ENCODE data around the gene CLCN1. TPM values are rescaled to one million over a fixed set of nuclear protein-coding genes. Genes with fewer than 3 reads are reported as not detected.
"Not testable (repeated sequence)": the region's sequence is repeated elsewhere in the genome, so short reads cannot be mapped to it uniquely, and the experiment has no call there.

The CLCN1 gene
- total and polyA plus RNA-seq, 2 donors (not counting 1 experiment from before 2014, with no cell fraction given), result under 0.01 TPM; not detected in 1

DNA sequence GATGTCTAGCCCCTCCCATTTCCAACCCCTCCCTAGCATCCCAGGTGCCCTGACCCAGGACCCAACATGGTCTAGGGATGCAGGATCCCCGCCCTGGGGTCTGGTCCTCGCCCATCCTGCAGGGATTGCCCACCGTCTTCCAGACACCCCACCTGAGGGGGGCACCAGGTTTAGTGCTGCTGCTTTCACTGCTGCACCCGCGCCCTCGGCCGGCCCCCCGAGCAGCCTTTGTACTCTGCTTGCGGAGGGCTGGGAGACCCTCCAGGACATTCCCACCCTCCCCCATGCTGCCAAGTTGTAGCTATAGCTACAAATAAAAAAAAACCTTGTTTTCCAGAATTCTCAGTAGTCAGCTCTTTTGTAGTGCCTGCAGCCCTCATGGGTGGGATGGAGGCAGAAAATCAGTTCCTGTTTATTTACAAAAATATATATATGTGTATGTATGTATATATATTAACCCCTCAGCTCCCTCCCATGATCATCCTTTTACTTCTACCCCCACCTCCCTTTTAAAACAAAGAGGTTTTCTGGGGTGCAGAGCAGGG is 74.9 kb downstream of the CLCN1 start:
- H3K9ac ChIP-seq (ENCODE audit: insufficient read depth, low read length), result peak overlapping the region; percentile 30
- no peak for TF ChIP-seq EZH2 (IDR thresholded peaks at IDR 0.05; ENCODE audit: low read length, missing control alignments)
- TF ChIP-seq, protein P1, sequence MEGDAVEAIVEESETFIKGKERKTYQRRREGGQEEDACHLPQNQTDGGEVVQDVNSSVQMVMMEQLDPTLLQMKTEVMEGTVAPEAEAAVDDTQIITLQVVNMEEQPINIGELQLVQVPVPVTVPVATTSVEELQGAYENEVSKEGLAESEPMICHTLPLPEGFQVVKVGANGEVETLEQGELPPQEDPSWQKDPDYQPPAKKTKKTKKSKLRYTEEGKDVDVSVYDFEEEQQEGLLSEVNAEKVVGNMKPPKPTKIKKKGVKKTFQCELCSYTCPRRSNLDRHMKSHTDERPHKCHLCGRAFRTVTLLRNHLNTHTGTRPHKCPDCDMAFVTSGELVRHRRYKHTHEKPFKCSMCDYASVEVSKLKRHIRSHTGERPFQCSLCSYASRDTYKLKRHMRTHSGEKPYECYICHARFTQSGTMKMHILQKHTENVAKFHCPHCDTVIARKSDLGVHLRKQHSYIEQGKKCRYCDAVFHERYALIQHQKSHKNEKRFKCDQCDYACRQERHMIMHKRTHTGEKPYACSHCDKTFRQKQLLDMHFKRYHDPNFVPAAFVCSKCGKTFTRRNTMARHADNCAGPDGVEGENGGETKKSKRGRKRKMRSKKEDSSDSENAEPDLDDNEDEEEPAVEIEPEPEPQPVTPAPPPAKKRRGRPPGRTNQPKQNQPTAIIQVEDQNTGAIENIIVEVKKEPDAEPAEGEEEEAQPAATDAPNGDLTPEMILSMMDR (conservative IDR thresholded peaks at IDR 0.05 in 1 of 2, IDR thresholded peaks at IDR 0.05 in 1 of 2; ENCODE audit: low read depth in 1 of 2, low read length in 2 of 2), result no peak
- H2AFZ ChIP-seq (ENCODE audit: low read length), result no peak overlapping the region
- peaks cover 45% of the 10 kb centered on the region for H3K4me1 ChIP-seq (ENCODE audit: control insufficient read depth, extremely low read depth, insufficient read depth, low read length)
- no peak for DNase-seq (ENCODE audit: low read depth in 2 of 2)
- H3K79me2 ChIP-seq (ENCODE audit: control insufficient read depth, insufficient read depth, low read length), result peaks cover 39% of the 10 kb centered on the region
- peaks cover 5% of the 10 kb centered on the region for H4K20me1 ChIP-seq (ENCODE audit: control insufficient read depth, extremely low read depth, insufficient read depth, low read length)
- H3K27ac ChIP-seq (ENCODE audit: insufficient read depth, low read length), result peak overlapping the region; percentile 92
- H3K27me3 ChIP-seq (ENCODE audit: control insufficient read depth, insufficient read depth, low read length), result no peaks in the 10 kb centered on the region
- H3K9me3 ChIP-seq (ENCODE audit: control insufficient read depth, insufficient read depth, low read depth, low read length), result no peaks in the 10 kb centered on the region
- H3K36me3 ChIP-seq (ENCODE audit: control insufficient read depth, insufficient read depth, low read length), result peaks cover 49% of the 10 kb centered on the region
- peak overlapping the region; percentile 51 for H3K4me2 ChIP-seq (ENCODE audit: extremely low read depth, insufficient read depth, low read length)
- no peak overlapping the region for H3K4me3 ChIP-seq (replicated peaks in 1 of 4; ENCODE audit: control extremely low read depth in 1 of 4, insufficient read depth in 1 of 4, low read depth in 3 of 4, low read length in 4 of 4)

DNA sequence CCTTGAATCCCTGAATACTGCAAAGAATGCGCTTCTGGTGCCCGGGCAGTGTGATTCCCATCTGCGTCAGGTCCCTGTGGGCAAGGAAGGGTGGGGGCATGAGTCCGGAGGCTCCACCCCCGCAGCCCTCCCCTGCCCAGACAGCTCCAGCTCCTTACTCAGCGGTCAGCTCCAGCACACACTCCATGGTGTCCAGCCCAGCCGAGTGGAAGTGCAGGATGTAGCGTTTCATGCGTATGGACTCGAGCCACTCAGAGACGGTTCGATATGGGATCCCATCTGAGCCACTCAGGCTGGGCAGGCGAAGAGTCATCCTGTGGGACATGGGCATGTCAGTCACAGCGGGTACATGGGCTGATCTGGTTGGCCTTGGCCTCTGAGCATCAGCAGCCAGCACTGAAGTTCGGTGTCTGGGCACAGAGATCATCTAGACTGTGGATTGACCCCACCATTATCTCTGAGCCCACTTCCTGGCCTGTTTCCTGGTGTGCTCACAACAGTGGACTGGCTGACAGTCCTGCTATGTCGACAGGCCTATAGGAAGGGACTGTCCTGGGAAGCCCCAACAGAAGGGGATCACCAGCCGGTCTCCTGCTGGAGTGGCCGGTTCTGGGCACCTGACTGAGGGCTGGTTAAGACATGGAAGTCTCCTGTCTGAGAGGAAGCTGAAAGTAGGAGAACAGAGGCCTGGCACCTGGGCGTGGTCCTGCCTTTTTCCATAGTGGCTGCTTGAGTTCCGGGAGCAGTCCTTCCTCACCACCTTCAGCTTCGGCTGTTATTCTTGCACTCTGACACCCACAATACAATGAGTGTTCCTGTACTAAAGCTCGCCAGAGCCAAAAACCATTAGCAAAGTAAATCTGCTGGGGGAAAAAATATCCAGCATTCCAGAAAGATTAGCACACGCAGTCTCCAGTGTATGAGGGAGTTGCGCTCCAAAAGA is 75.8 kb downstream of the CLCN1 start:
- Histone ChIP-seq H3K27me3 (ENCODE audit: control insufficient read depth, insufficient read depth, low read length) (no peaks in the 10 kb centered on the region), H4K20me1 (ENCODE audit: control insufficient read depth, extremely low read depth, insufficient read depth, low read length) (peaks cover 5% of the 10 kb centered on the region), H3K4me1 (ENCODE audit: control insufficient read depth, extremely low read depth, insufficient read depth, low read length) (peaks cover 40% of the 10 kb centered on the region), H3K4me2 (ENCODE audit: extremely low read depth, insufficient read depth, low read length) (peak overlapping the region; percentile 80), H3K9me3 (ENCODE audit: control insufficient read depth, insufficient read depth, low read depth, low read length) (no peaks in the 10 kb centered on the region), H3K4me3 (replicated peaks in 1 of 4; ENCODE audit: control extremely low read depth in 1 of 4, insufficient read depth in 1 of 4, low read depth in 3 of 4, low read length in 4 of 4) (peak overlapping the region in 1 of 4 experiments; percentile 28), H3K36me3 (ENCODE audit: control insufficient read depth, insufficient read depth, low read length) (peaks cover 45% of the 10 kb centered on the region), H3K27ac (ENCODE audit: insufficient read depth, low read length) (peak overlapping the region; percentile 92), H2AFZ (ENCODE audit: low read length) (no peak overlapping the region), H3K9ac (ENCODE audit: insufficient read depth, low read length) (peak overlapping the region; percentile 38), H3K79me2 (ENCODE audit: control insufficient read depth, insufficient read depth, low read length) (peaks cover 30% of the 10 kb centered on the region)
- DNase-seq (ENCODE audit: low read depth in 2 of 2), result peak; percentile 90 to 92
- TF ChIP-seq, protein P1 (conservative IDR thresholded peaks at IDR 0.05 in 1 of 2, IDR thresholded peaks at IDR 0.05 in 1 of 2; ENCODE audit: low read depth in 1 of 2, low read length in 2 of 2), result no peak
- no peak for TF ChIP-seq EZH2 (IDR thresholded peaks at IDR 0.05; ENCODE audit: low read length, missing control alignments)

DNA sequence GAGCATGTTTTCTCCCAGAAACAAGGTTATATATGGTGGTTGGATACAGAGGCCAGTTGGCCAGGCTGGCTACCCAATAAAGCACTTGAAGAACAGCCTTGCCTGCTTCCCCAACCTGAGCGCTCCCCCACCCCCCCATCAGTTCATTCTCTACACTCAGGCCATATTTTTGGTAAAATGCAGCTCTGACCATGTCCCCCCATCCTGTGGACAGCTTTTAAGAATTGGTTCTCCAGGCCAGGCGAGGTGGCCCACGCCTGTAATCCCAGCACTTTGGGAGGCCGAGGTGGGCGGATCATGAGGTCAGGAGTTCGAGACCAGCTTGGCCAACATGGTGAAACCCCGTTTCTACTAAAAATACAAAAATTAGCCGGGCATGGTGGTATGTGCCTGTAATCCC is 76.5 kb downstream of the CLCN1 start:
- Histone ChIP-seq H3K27ac (ENCODE audit: insufficient read depth, low read length) (peak overlapping the region; percentile 92), H3K36me3 (ENCODE audit: control insufficient read depth, insufficient read depth, low read length) (peaks cover 43% of the 10 kb centered on the region), H3K79me2 (ENCODE audit: control insufficient read depth, insufficient read depth, low read length) (peaks cover 24% of the 10 kb centered on the region), H3K4me1 (ENCODE audit: control insufficient read depth, extremely low read depth, insufficient read depth, low read length) (peaks cover 41% of the 10 kb centered on the region)
- not testable (repeated sequence) for H2AFZ ChIP-seq (ENCODE audit: low read length); H3K4me2 ChIP-seq (ENCODE audit: extremely low read depth, insufficient read depth, low read length); DNase-seq (ENCODE audit: low read depth in 2 of 2); H3K27me3 ChIP-seq (ENCODE audit: control insufficient read depth, insufficient read depth, low read length); H4K20me1 ChIP-seq (ENCODE audit: control insufficient read depth, extremely low read depth, insufficient read depth, low read length); H3K9ac ChIP-seq (ENCODE audit: insufficient read depth, low read length); H3K4me3 ChIP-seq (replicated peaks in 1 of 4; ENCODE audit: control extremely low read depth in 1 of 4, insufficient read depth in 1 of 4, low read depth in 3 of 4, low read length in 4 of 4); H3K9me3 ChIP-seq (ENCODE audit: control insufficient read depth, insufficient read depth, low read depth, low read length)

All from fibroblast of lung (primary cell).